Prostate gland (tissue), 2 donors: ENCODE measurements around the gene SCN1B.

ENCODE experiments used
- POLR2A ChIP-seq: fragments of 450-650 bp; IDR thresholded peaks from one replicate; pipeline ENCODE4 v1.6.1; 2016; ENCODE audit warnings: antibody characterized with exemption, mild to moderate bottlenecking
- POLR2AphosphoS5 ChIP-seq: sonication (generic); formaldehyde crosslinking; IDR thresholded peaks from one replicate; pipeline ENCODE4 v1.6.1; 2017; ENCODE audit warnings: antibody characterized with exemption
- TF ChIP-seq, protein P1 (sequence below), 4 experiments: fragments of 200-600 bp in 2 of 4; fragments of 450-650 bp in 2 of 4; sonication (generic) in 2 of 4; IDR thresholded peaks; 1 replicate in 3 of 4; 2 replicates in 1 of 4; pipeline ENCODE4 v1.5.1; 2016 to 2019; ENCODE audit warnings: antibody characterized with exemption in 4 of 4, mild to moderate bottlenecking in 2 of 4, moderate library complexity in 2 of 4

DNA sequence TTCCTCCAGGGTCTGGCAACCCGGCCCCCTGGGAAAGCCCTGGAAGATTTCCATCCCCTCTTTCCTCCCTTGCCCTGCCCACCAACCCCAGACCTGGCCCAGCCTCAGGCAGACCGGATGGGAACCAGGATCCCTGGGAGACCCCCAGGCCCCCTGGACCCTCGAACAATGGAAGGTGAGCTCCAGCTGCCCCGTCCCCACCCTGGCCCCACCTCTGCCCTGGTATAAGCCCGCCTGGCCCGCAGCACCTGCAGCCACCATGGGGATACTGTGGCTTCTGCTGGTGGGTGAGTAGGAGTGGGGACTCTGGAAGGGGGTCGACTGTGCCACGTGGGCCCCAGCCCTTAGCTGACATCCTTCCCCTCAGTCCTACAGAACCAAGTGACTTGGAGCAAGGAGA is 43.7 kb downstream of the SCN1B start:
- TF ChIP-seq, protein P1, sequence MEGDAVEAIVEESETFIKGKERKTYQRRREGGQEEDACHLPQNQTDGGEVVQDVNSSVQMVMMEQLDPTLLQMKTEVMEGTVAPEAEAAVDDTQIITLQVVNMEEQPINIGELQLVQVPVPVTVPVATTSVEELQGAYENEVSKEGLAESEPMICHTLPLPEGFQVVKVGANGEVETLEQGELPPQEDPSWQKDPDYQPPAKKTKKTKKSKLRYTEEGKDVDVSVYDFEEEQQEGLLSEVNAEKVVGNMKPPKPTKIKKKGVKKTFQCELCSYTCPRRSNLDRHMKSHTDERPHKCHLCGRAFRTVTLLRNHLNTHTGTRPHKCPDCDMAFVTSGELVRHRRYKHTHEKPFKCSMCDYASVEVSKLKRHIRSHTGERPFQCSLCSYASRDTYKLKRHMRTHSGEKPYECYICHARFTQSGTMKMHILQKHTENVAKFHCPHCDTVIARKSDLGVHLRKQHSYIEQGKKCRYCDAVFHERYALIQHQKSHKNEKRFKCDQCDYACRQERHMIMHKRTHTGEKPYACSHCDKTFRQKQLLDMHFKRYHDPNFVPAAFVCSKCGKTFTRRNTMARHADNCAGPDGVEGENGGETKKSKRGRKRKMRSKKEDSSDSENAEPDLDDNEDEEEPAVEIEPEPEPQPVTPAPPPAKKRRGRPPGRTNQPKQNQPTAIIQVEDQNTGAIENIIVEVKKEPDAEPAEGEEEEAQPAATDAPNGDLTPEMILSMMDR (IDR thresholded peaks at IDR 0.05) = no peak
- TF ChIP-seq POLR2AphosphoS5 (no peak), POLR2A (no peak)
